ENCODE measurements around the gene KCNJ10. TPM values are rescaled to one million over a fixed set of nuclear protein-coding genes. Genes with fewer than 3 reads are reported as not detected.

Gene KCNJ10
- total and polyA plus RNA-seq, 2 experiments from 2014 or later, result not detected

DNA sequence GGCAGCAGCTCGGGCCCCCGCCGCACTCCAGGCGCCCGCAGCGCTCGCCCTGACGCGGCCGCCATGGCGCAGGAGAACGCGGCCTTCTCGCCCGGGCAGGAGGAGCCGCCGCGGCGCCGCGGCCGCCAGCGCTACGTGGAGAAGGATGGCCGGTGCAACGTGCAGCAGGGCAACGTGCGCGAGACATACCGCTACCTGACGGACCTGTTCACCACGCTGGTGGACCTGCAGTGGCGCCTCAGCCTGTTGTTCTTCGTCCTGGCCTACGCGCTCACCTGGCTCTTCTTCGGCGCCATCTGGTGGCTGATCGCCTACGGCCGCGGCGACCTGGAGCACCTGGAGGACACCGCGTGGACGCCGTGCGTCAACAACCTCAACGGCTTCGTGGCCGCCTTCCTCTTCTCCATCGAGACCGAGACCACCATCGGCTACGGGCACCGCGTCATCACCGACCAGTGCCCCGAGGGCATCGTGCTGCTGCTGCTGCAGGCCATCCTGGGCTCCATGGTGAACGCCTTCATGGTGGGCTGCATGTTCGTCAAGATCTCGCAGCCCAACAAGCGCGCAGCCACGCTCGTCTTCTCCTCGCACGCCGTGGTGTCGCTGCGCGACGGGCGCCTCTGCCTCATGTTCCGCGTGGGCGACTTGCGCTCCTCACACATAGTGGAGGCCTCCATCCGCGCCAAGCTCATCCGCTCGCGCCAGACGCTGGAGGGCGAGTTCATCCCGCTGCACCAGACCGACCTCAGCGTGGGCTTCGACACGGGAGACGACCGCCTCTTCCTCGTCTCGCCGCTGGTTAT is 14.2 kb upstream of the KCNJ10 start:
- Histone ChIP-seq H3K27me3 (peaks cover 44% of the 10 kb centered on the region), H3K9me2 (replicated peaks; ENCODE audit: insufficient read depth) (no peaks in the 10 kb centered on the region), H2AFZ (peak overlapping the region; percentile 45), H3K27ac (no peak overlapping the region), H3K79me2 (no peaks in the 10 kb centered on the region), H3K9me3 (ENCODE audit: low read depth) (no peaks in the 10 kb centered on the region), H3K36me3 (replicated peaks; ENCODE audit: insufficient read depth, low read depth) (no peaks in the 10 kb centered on the region), H3K4me1 (ENCODE audit: insufficient read depth) (no peaks in the 10 kb centered on the region), H3K4me2 (peak overlapping the region; percentile 72), H3K4me3 (no peak overlapping the region), H4K20me1 (ENCODE audit: insufficient read depth, poor library complexity, severe bottlenecking) (no peaks in the 10 kb centered on the region)
- TF ChIP-seq EZH2 (IDR thresholded peaks at IDR 0.05; ENCODE audit: borderline replicate concordance), result no peak
- no peak for TF ChIP-seq EZH2phosphoT487 (IDR thresholded peaks at IDR 0.05; ENCODE audit: low read depth, severe bottlenecking, unreplicated experiment)
- TF ChIP-seq CTCF (IDR thresholded peaks at IDR 0.05; ENCODE audit: poor library complexity), result peak; percentile 76
- 38% methylated on average over 94 of the region's 96 CpGs for whole genome bisulfite sequencing (ENCODE audit: low lambda C conversion rate, missing lambda C conversion rate)
- DNase-seq (ENCODE audit: low spot score), result peak; percentile 87

DNA sequence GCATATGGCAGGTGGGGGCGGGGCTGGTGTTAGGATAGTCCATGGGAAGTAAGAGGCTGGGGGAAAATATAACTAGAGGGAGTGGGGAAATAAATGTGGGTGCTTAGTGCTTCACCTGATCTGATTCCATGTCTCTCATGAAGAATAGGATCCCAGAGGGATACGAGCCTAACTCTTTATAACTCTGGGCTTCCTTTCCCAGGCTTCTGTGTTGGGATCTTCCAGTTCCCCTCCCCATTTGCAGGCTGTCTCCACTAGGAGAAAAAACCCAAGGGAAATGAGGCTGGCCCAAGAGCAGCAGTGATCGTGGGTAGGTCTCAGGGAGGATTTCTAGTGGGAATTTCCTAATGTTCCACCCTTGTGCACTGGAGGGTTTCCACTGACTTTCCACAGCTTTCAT is 13.0 kb upstream of the KCNJ10 start:
- Histone ChIP-seq H3K4me2 (no peak overlapping the region), H3K4me3 (no peak overlapping the region), H3K9me3 (ENCODE audit: low read depth) (no peaks in the 10 kb centered on the region), H3K36me3 (replicated peaks; ENCODE audit: insufficient read depth, low read depth) (no peaks in the 10 kb centered on the region), H3K79me2 (no peaks in the 10 kb centered on the region), H3K27me3 (peaks cover 53% of the 10 kb centered on the region), H3K9me2 (replicated peaks; ENCODE audit: insufficient read depth) (no peaks in the 10 kb centered on the region), H3K27ac (no peak overlapping the region), H4K20me1 (ENCODE audit: insufficient read depth, poor library complexity, severe bottlenecking) (no peaks in the 10 kb centered on the region), H2AFZ (no peak overlapping the region), H3K4me1 (ENCODE audit: insufficient read depth) (no peaks in the 10 kb centered on the region)
- no peak for DNase-seq (ENCODE audit: low spot score)
- 65% methylated on average over 3 of the region's 3 CpGs for WGBS (ENCODE audit: low lambda C conversion rate, missing lambda C conversion rate)
- TF ChIP-seq EZH2phosphoT487 (IDR thresholded peaks at IDR 0.05; ENCODE audit: low read depth, severe bottlenecking, unreplicated experiment), result no peak
- no peak for TF ChIP-seq EZH2 (IDR thresholded peaks at IDR 0.05; ENCODE audit: borderline replicate concordance)
- TF ChIP-seq CTCF (IDR thresholded peaks at IDR 0.05; ENCODE audit: poor library complexity), result no peak

DNA sequence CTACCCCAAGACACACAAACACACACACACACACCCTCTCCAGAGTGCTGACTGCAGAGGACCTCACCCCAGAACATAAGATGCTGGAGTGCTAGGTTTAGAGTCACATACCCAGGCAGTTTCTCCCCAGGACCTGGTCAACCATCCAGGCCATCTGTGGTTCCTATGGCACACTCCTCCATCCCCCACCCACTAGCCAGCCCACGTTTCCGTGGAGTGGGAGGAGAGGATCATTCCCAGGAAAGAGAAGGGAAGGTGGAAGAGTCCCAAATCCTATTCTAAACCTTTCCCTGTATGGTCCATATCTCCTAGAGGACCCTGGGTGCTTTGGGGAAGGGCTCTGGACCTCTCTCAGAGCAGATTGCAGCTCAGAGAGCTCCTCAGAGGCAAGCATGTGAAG is 12.5 kb upstream of the KCNJ10 start:
- Histone ChIP-seq H3K4me3 (no peak overlapping the region), H3K27ac (no peak overlapping the region), H3K79me2 (no peaks in the 10 kb centered on the region), H3K4me1 (ENCODE audit: insufficient read depth) (no peaks in the 10 kb centered on the region), H3K9me2 (replicated peaks; ENCODE audit: insufficient read depth) (no peaks in the 10 kb centered on the region), H2AFZ (no peak overlapping the region), H3K36me3 (replicated peaks; ENCODE audit: insufficient read depth, low read depth) (no peaks in the 10 kb centered on the region), H3K4me2 (no peak overlapping the region), H4K20me1 (ENCODE audit: insufficient read depth, poor library complexity, severe bottlenecking) (no peaks in the 10 kb centered on the region), H3K27me3 (peaks cover 54% of the 10 kb centered on the region), H3K9me3 (ENCODE audit: low read depth) (no peaks in the 10 kb centered on the region)
- WGBS (ENCODE audit: low lambda C conversion rate, missing lambda C conversion rate), result 50% methylated on average over 2 of the region's 2 CpGs
- TF ChIP-seq EZH2phosphoT487 (IDR thresholded peaks at IDR 0.05; ENCODE audit: low read depth, severe bottlenecking, unreplicated experiment) (no peak), EZH2 (IDR thresholded peaks at IDR 0.05; ENCODE audit: borderline replicate concordance) (no peak), CTCF (IDR thresholded peaks at IDR 0.05; ENCODE audit: poor library complexity) (no peak)
- no peak for DNase-seq (ENCODE audit: low spot score)
